Measurements from ENCODE around the gene MRPS7. TPM values are rescaled to one million over a fixed set of nuclear protein-coding genes. Genes with fewer than 3 reads are reported as not detected.

The MRPS7 gene
- total RNA-seq, 1 experiment from 2014 or later: 94.7 TPM

DNA sequence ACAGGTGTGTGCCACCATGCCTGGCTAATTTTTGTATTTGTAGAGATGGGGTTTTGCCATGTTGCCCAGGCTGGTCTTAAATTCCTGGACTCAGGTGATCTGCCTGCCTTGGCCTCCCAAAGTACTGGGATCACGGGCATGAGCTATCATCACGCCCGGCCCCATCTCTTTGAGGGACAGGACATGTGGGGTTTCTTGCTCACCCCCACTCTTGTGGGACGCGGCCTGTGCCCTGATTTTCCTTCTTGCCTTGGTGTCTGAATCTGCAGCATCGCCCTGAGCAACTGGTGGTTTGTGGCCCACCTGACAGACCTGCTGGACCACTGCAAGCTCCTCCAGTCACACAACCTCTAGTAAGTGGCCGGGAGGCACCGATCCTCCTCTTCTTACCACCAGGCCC is 30.6 kb upstream of the MRPS7 start (continued):
- TF ChIP-seq NR3C1 (CRISPR knock-in tag; conservative IDR thresholded peaks at IDR 0.05; ENCODE audit: low read depth) (no peak), CREB1 (CRISPR knock-in tag; IDR thresholded peaks at IDR 0.05) (no peak), SMAD3 (CRISPR knock-in tag; IDR thresholded peaks at IDR 0.05; ENCODE audit: borderline replicate concordance) (no peak), FOXJ3 (CRISPR knock-in tag; IDR thresholded peaks at IDR 0.05; ENCODE audit: borderline replicate concordance) (no peak)
- TF ChIP-seq, protein P1, sequence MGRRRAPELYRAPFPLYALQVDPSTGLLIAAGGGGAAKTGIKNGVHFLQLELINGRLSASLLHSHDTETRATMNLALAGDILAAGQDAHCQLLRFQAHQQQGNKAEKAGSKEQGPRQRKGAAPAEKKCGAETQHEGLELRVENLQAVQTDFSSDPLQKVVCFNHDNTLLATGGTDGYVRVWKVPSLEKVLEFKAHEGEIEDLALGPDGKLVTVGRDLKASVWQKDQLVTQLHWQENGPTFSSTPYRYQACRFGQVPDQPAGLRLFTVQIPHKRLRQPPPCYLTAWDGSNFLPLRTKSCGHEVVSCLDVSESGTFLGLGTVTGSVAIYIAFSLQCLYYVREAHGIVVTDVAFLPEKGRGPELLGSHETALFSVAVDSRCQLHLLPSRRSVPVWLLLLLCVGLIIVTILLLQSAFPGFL (CRISPR knock-in tag; IDR thresholded peaks at IDR 0.05; ENCODE audit: borderline replicate concordance): no peak

DNA sequence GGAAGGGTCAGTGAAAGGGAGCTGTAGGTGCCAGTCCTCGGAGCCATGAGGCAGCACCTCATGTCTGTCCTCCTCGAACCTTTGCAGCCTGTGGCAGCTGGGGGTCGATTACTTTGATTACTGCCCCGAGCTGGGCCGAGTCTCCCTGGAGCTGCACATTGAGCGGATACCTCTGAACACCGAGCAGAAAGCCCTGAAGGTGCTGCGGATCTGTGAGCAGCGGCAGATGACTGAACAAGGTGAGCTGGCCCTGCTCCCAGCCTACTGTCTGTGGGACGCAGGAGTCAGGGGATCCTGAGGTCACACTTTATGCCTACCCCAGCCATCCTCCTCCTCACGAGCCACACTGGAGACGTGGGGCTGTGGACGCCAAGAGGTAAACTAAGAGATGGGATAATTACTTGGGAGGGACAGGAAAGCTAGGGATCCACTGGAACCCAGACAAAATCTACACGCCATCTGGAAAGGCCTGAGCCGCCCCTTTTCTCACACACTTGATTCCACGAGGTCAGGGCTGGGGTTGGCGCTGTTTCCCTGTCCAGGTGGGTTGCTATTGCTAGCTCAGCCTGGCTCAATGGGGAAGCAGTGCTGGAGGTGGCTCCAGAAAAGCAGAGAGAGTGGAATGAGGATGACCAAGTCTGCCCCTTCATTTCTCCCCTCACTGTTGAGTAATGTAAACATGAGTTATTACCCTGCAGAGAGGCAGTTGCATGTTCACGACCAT is 29.8 kb upstream of the MRPS7 start:
- Mint-ChIP-seq H3K4me1 (no peaks in the 10 kb centered on the region), H3K36me3 (peaks cover 70% of the 10 kb centered on the region), H3K27ac (no peak overlapping the region), H3K4me3 (no peak overlapping the region), H3K9me3 (no peaks in the 10 kb centered on the region), H3K27me3 (ENCODE audit: low read depth) (no peaks in the 10 kb centered on the region)
- ATAC-seq (no peak), DNase-seq (ENCODE audit: low spot score) (no peak)
- TF ChIP-seq, protein P2, sequence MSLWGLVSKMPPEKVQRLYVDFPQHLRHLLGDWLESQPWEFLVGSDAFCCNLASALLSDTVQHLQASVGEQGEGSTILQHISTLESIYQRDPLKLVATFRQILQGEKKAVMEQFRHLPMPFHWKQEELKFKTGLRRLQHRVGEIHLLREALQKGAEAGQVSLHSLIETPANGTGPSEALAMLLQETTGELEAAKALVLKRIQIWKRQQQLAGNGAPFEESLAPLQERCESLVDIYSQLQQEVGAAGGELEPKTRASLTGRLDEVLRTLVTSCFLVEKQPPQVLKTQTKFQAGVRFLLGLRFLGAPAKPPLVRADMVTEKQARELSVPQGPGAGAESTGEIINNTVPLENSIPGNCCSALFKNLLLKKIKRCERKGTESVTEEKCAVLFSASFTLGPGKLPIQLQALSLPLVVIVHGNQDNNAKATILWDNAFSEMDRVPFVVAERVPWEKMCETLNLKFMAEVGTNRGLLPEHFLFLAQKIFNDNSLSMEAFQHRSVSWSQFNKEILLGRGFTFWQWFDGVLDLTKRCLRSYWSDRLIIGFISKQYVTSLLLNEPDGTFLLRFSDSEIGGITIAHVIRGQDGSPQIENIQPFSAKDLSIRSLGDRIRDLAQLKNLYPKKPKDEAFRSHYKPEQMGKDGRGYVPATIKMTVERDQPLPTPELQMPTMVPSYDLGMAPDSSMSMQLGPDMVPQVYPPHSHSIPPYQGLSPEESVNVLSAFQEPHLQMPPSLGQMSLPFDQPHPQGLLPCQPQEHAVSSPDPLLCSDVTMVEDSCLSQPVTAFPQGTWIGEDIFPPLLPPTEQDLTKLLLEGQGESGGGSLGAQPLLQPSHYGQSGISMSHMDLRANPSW (CRISPR knock-in tag; conservative IDR thresholded peaks at IDR 0.05; ENCODE audit: low read depth): no peak
- TF ChIP-seq, protein P3, sequence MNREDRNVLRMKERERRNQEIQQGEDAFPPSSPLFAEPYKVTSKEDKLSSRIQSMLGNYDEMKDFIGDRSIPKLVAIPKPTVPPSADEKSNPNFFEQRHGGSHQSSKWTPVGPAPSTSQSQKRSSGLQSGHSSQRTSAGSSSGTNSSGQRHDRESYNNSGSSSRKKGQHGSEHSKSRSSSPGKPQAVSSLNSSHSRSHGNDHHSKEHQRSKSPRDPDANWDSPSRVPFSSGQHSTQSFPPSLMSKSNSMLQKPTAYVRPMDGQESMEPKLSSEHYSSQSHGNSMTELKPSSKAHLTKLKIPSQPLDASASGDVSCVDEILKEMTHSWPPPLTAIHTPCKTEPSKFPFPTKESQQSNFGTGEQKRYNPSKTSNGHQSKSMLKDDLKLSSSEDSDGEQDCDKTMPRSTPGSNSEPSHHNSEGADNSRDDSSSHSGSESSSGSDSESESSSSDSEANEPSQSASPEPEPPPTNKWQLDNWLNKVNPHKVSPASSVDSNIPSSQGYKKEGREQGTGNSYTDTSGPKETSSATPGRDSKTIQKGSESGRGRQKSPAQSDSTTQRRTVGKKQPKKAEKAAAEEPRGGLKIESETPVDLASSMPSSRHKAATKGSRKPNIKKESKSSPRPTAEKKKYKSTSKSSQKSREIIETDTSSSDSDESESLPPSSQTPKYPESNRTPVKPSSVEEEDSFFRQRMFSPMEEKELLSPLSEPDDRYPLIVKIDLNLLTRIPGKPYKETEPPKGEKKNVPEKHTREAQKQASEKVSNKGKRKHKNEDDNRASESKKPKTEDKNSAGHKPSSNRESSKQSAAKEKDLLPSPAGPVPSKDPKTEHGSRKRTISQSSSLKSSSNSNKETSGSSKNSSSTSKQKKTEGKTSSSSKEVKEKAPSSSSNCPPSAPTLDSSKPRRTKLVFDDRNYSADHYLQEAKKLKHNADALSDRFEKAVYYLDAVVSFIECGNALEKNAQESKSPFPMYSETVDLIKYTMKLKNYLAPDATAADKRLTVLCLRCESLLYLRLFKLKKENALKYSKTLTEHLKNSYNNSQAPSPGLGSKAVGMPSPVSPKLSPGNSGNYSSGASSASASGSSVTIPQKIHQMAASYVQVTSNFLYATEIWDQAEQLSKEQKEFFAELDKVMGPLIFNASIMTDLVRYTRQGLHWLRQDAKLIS (CRISPR knock-in tag; IDR thresholded peaks at IDR 0.05; ENCODE audit: borderline replicate concordance): no peak
- TF ChIP-seq SP1 (CRISPR knock-in tag; conservative IDR thresholded peaks at IDR 0.05): no peak
- TF ChIP-seq ZNF138 (CRISPR knock-in tag; conservative IDR thresholded peaks at IDR 0.05): no peak
- POLR2A ChIA-PET: interaction anchor here (0.6 kb wide), 1 partner anchor 41 kb away, joined by 6 read pairs; no protein-coding TSS in a partner anchor
- CTCF ChIA-PET: interaction anchor here (2.0 to 6.4 kb wide), 2 partner anchors 8 to 101 kb away, joined by 4 to 62 read pairs; partner anchors contain the start of gene NT5C

DNA sequence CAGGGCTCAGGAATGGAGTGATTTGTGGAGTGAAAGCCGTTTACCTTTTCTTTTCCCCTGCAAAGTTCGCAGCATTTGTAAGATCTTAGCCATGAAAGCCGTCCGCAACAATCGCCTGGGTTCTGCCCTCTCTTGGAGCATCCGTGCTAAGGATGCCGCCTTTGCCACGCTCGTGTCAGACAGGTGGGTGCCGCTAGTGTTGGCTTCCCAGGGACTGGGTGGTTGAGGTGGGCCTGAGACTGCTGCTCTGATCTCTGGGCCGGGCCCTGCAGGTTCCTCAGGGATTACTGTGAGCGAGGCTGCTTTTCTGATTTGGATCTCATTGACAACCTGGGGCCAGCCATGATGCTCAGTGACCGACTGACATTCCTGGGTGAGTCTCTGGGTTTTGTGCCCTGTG is 28.9 kb upstream of the MRPS7 start:
- no peak overlapping the region for H3K4me3 Mint-ChIP-seq
- no peaks in the 10 kb centered on the region for H3K27me3 Mint-ChIP-seq (ENCODE audit: low read depth)
- DNase-seq (ENCODE audit: low spot score): no peak
- H3K9me3 Mint-ChIP-seq: no peaks in the 10 kb centered on the region
- ChIA-PET POLR2A (no interaction called here), CTCF (interaction anchor here (6.4 kb wide), 1 partner anchor 7 kb away, joined by 62 read pairs; no protein-coding TSS in a partner anchor)
- no peaks in the 10 kb centered on the region for H3K4me1 Mint-ChIP-seq
- ATAC-seq: no peak
- H3K36me3 Mint-ChIP-seq: peaks cover 70% of the 10 kb centered on the region
- H3K27ac Mint-ChIP-seq: no peak overlapping the region
- TF ChIP-seq, protein P1 (CRISPR knock-in tag; IDR thresholded peaks at IDR 0.05; ENCODE audit: borderline replicate concordance): no peak
- TF ChIP-seq JUN (CRISPR knock-in tag; IDR thresholded peaks at IDR 0.05) (no peak), HMGA2 (CRISPR knock-in tag; IDR thresholded peaks at IDR 0.05) (no peak), ELF4 (CRISPR knock-in tag; IDR thresholded peaks at IDR 0.05; ENCODE audit: low read depth) (no peak), OVOL2 (CRISPR knock-in tag; IDR thresholded peaks at IDR 0.05; ENCODE audit: borderline replicate concordance) (no peak)
- TF ChIP-seq, protein P4, sequence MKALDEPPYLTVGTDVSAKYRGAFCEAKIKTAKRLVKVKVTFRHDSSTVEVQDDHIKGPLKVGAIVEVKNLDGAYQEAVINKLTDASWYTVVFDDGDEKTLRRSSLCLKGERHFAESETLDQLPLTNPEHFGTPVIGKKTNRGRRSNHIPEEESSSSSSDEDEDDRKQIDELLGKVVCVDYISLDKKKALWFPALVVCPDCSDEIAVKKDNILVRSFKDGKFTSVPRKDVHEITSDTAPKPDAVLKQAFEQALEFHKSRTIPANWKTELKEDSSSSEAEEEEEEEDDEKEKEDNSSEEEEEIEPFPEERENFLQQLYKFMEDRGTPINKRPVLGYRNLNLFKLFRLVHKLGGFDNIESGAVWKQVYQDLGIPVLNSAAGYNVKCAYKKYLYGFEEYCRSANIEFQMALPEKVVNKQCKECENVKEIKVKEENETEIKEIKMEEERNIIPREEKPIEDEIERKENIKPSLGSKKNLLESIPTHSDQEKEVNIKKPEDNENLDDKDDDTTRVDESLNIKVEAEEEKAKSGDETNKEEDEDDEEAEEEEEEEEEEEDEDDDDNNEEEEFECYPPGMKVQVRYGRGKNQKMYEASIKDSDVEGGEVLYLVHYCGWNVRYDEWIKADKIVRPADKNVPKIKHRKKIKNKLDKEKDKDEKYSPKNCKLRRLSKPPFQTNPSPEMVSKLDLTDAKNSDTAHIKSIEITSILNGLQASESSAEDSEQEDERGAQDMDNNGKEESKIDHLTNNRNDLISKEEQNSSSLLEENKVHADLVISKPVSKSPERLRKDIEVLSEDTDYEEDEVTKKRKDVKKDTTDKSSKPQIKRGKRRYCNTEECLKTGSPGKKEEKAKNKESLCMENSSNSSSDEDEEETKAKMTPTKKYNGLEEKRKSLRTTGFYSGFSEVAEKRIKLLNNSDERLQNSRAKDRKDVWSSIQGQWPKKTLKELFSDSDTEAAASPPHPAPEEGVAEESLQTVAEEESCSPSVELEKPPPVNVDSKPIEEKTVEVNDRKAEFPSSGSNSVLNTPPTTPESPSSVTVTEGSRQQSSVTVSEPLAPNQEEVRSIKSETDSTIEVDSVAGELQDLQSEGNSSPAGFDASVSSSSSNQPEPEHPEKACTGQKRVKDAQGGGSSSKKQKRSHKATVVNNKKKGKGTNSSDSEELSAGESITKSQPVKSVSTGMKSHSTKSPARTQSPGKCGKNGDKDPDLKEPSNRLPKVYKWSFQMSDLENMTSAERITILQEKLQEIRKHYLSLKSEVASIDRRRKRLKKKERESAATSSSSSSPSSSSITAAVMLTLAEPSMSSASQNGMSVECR (CRISPR knock-in tag; IDR thresholded peaks at IDR 0.05; ENCODE audit: borderline replicate concordance): no peak
- TF ChIP-seq, protein P5, sequence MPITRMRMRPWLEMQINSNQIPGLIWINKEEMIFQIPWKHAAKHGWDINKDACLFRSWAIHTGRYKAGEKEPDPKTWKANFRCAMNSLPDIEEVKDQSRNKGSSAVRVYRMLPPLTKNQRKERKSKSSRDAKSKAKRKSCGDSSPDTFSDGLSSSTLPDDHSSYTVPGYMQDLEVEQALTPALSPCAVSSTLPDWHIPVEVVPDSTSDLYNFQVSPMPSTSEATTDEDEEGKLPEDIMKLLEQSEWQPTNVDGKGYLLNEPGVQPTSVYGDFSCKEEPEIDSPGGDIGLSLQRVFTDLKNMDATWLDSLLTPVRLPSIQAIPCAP (CRISPR knock-in tag; IDR thresholded peaks at IDR 0.05): no peak
- TF ChIP-seq, protein P6, sequence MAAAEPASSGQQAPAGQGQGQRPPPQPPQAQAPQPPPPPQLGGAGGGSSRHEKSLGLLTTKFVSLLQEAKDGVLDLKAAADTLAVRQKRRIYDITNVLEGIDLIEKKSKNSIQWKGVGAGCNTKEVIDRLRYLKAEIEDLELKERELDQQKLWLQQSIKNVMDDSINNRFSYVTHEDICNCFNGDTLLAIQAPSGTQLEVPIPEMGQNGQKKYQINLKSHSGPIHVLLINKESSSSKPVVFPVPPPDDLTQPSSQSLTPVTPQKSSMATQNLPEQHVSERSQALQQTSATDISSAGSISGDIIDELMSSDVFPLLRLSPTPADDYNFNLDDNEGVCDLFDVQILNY (CRISPR knock-in tag; IDR thresholded peaks at IDR 0.05): no peak
